DMS53 treated with DMSO at 0.1 percent for 48 hours (cell line): Measurements from ENCODE around the gene CYSLTR2.
A peak's percentile ranks its signal among the peaks of the same experiment; 100 is the strongest.
"Not testable (repeated sequence)": the region's sequence is repeated elsewhere in the genome, so short reads cannot be mapped to it uniquely, and the experiment has no call there.

Experiments
- DNase-seq: peaks from one replicate; lab custom pipeline; 2025; ENCODE audit not compliant: unreplicated experiment; lab: John Stamatoyannopoulos, UW

The CYSLTR2 gene

DNA sequence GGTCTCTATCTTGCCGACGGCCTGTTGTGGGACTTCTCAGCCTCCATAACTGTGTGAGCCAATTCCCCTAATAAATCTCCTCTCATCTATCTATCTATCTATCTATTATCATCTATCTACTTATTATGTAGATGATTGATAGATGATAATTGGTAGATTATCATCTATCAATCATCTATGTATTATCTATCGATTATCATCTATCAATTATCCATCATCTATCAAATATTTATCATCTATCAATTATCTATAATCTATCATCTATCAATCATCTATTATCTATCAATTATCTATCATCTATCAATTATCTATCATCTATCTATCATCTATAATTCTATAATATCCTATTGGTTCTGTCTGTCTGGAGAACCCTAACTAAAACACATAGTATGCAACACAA is 33.5 kb downstream of the CYSLTR2 start:
- DNase-seq = no peak

DNA sequence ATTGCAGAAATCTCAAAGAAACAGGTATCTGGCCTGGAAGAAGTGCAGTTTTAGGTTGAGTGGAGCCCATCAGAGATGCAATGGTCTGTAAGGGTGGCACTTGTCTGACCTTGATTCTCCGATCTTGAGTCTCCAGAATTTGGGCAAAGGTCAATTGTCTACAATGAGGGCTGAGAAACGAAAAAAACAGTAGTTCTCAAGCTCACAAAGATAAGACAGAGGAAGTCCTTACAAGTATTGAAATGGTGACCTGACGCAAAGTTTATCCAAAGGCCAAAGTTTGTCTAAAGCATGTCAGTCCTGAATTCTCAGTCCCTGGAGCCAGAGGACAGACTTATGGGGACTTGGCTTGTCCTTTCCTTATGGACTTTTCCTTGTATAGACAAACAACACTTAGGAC is 40.3 kb downstream of the CYSLTR2 start:
- DNase-seq = no peak

DNA sequence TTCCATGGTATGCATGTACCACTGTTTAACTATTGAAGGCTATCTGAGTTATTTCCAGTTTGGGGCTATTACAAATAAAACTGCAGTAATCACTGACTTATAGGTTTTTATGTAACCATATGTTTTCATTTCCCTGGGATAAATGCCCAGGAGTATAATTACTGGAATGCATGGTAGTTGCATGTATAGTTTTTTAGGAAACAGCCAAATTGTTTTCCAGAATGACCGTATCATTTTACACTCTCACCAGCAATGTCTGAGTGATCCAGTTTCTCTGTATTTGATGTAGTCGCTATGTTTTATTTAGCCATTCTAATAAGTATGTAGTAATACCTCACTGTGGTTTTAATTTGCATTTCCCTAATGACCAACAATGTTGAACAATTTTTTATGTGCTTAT is 42.0 kb downstream of the CYSLTR2 start:
- DNase-seq = no peak

DNA sequence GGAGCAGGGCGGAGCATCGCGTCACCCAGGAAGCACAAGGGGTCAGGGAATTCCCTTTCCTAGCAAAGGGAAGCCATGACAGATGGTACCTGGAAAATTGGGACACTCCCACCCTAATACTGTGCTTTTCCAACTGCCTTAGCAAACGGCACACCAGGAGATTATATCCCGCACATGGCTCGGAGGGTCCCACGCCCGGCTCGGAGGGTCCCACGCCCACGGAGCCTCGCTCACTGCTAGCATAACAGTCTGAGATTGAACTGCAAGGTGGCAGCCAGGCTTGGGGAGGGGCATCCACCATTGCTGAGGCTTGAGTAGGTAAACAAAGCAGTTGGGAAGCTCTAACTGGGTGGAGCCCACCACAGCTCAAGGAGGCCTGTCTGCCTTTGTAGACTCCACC is 42.9 kb downstream of the CYSLTR2 start:
- not testable (repeated sequence) for DNase-seq

DNA sequence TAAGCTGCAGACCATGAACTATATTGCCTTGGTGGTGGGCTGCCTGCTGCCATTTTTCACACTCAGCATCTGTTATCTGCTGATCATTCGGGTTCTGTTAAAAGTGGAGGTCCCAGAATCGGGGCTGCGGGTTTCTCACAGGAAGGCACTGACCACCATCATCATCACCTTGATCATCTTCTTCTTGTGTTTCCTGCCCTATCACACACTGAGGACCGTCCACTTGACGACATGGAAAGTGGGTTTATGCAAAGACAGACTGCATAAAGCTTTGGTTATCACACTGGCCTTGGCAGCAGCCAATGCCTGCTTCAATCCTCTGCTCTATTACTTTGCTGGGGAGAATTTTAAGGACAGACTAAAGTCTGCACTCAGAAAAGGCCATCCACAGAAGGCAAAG is 53.7 kb downstream of the CYSLTR2 start:
- DNase-seq = no peak

DNA sequence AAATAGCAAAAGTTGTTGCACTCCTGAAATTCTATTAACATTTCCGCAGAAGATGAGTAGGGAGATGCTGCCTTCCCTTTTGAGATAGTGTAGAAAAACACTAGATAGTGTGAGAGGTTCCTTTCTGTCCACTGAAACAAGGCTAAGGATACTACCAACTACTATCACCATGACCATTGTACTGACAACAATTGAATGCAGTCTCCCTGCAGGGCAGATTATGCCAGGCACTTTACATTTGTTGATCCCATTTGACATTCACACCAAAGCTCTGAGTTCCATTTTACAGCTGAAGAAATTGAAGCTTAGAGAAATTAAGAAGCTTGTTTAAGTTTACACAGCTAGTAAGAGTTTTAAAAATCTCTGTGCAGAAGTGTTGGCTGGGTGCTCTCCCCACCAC is 55.0 kb downstream of the CYSLTR2 start:
- no peak for DNase-seq

GRCh38 chr13:48709213-48709612 is 55.5 kb downstream of the CYSLTR2 start:
- DNase-seq = no peak

DNA sequence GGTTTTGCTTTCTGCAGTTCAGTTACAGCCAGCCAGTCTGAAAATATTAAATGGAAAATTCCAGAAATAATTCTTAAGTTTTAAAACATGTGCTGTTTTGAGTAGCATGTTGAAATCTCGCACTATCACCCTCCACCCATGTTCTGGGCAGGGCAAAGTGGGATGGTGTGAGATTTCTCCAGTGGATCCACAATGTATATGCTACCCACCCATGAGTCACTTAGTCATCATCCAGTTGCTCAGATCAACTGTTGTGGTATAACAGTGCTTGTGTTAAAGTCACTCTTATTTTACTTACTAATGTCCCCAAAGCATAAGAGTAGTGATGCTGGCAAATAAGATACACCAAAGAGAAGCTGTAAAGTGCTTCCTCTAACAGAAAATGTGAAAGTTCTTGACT is 56.4 kb downstream of the CYSLTR2 start:
- DNase-seq = no peak

DNA sequence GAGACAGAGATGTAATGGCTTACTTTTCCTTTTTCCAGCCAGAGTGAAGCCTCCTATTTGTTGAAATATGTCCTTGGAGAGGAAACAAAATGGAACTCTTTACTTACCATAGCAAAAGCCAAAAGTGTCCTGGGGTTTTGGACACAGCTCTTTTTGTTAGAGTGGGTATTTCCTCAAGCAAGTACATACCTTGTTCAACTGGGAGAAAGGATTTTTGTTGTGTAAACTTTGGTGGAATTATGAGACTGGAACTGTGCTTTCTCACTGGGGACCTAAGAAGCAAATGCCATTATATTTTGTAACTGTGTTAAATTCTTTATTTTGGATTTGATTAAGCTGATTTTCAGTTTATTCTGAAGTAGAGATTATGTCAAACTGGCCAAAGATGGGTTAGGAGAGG is 58.4 kb downstream of the CYSLTR2 start:
- no peak for DNase-seq

GRCh38 chr13:48715977-48716376 is 62.2 kb downstream of the CYSLTR2 start:
- no peak for DNase-seq

GRCh38 chr13:48720621-48721020 is 66.9 kb downstream of the CYSLTR2 start:
- no peak for DNase-seq

GRCh38 chr13:48723168-48723567 is 69.4 kb downstream of the CYSLTR2 start:
- DNase-seq = no peak

GRCh38 chr13:48725271-48725670 is 71.5 kb downstream of the CYSLTR2 start:
- no peak for DNase-seq

DNA sequence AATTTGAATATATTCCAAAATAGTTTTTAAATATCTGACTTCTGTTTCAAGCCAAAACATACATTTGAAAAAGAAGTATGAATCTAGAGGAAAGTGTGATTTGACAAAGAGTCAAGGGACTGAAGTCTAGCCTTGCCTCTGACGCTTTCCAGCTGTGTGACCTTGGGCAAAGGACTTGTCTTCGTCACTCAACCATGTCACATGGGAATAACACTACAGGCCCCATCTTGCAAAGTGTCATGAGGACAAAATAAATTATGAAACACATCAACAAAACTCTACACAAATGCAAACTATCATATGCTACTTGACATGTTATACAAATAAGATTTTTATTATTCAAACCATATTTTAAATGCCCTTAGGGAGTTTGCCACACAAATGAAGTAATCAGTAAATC is 73.0 kb downstream of the CYSLTR2 start:
- no peak for DNase-seq

DNA sequence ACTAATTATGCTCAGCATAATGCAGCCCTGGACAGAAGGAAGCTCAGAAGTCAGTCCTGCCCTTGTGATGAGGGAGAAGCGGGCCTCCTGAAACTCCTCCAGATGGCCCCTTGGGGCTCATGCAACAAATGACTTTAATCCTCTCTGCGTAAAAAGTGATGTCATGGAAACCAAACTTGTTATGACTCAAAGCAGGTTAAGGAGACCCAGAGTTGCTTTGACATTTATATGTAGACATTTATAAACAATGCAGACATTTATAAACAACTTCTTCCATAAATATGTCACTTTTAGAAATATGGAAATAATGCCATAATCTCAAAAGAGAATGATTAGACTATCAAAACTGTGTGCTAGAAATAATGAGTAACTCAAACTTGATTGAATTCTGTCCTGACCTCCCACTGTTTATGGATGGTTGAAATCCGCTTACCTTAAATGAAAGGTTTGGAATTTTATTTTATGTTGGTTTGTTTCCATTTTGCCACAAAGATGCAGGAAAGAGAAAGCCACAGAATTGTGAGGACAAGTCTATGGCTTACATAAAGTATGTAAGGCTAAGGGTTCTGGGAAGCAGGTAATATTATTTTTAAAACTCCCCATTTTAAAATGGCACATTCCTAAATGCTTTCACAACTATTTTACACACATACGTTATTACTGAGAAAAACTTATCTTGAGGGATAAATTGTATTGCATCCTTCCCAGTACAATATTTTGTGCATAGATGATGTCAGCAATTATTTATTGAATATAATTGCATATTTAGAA is 73.7 kb downstream of the CYSLTR2 start:
- no peak for DNase-seq

DNA sequence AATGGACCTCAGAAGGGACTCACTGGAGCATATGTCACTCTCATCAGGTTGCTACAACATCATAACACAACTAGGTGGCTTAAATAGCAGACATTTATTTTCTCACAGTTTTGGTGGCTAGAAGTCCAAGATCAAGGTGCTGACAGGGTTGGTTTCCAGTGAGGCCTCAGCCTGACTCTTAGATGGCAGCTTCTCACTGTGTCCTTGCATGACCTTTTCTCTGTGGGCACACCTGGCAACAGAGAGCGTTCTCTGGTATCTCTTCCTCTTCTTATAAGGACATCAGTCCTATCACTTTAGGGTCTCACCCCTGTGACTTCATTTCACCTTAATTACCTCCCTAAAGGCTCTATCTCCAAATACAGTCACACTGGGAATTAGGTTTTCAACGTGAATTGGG is 74.5 kb downstream of the CYSLTR2 start:
- DNase-seq = no peak

DNA sequence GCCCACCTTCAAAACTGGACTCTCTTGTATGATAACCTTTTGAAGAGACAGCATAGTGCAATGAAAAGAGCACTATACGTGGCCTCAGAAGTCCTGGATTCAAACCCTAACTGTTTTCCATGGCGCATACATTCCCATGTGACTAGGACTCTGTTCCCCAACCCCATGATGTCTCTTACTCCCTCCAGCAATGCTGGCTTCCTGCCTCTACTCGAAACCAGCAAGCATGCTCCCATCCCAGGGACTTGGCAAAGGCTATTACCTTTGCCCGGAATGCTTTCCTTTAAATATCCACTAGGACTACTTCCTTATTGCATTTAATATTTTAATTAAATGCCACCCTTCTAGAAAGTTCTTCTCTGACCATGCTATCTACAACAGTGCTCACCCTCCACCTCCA is 75.1 kb downstream of the CYSLTR2 start:
- no peak for DNase-seq

DNA sequence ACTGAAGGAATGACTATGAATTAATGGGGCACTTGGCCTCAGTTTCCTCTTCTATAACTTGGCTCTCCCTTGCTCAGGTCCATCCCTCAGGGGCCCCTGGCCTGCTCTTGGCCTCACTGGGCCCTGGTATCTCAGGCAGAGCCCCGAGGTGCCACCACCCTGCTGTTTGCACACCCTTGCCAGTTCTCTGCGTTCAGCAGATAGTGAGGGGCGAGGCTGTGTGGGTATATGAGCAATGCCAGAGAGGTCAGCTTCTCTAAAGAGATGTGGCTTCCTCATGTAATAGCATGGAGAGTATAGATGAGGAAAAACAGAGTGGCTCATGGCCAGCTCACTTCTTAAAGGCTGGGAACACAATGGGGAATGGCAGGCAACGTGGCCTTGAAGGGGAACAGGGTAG is 76.1 kb downstream of the CYSLTR2 start:
- no peak for DNase-seq

DNA sequence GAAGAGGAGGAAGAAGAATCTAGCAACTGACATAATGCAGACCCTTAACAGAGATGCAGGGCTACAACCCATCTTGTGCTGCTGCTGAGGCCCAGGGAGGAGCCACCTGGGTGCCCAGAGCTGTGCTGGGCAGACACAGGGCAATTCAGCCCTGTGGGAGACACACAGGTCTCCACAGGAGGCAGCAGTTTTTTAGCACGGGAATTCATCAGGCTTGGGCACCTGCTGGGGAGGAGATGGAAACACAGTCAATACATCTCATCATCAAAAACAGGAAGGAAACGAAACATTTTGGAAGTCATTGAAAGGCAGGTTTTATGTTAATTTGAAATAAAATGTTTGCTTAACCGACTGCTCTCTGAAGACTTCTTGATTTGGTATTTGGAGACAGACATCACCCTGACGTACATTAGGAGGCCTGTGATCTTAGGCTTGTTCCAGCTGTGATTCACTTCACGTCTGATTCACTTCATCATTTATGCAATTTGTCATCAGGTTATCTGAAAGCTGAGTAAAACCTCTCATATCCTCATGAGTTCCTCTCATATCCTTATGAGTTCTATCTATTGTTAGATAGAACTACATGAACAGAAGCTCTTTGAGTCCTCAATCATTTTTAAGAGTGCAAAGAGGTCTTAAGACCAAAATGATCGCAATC is 77.4 kb downstream of the CYSLTR2 start:
- DNase-seq = no peak

DNA sequence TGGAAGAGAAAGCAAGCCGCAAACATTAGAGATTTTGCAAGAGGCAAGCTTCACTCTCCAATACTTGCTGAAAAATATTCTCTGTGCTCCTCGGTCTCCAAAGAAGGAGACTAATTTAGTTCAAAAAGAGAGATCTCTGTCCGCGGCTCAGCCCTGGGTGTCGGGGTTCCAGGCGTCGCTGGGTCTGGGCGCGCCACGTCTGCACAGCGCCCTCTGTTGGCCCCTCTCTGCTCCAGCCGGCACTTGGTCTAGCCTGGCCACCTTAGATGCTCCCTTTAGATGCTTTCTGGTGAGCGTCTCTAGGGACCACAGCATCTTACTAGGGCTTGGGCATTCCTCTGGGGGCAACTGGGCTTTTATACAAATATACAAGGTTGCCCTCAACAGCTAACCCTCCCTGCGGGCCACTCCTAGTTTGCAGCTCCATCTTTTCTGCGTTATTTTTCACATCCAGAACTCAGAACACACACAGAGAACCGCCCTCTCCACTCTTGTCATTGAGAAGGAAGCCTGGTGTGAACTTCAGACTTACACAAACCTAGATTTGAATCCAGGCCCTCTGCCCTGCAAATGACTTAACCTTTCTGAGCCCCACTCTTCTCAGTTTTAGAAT is 78.3 kb downstream of the CYSLTR2 start:
- DNase-seq = peak; percentile 1

DNA sequence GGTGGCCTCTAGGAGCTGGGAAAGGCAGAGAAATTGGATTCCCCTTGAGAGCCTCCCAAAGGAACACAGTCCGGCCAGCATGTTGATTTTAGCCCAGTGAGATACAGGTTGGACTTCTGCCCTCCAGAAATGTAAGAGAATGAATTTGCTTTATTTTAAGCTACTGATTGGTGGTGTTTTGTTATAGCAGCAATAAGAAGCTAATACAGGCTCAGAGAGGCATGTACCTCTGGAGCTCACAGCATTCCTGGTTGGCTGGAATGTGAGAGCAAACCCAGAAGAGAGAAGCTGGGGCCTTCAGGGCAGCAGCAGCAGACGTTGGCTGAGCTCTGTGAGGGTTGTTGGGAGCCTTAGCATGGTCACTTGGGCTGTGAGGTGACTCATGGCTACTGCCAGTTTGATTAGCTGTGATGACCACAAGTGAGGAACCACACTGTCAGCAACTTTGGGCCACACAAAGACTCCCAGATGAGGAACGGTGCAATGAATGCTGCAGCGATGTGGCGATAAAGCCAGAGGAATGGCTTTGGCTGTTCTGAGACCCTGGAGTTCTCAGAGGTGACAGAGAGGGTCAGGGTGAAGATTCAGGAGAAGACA is 80.1 kb downstream of the CYSLTR2 start:
- no peak for DNase-seq

GRCh38 chr13:48735571-48735970 is 81.8 kb downstream of the CYSLTR2 start:
- DNase-seq = no peak
